GM18868 (cell line): ENCODE data around the gene BCL11A.

ENCODE experiments used
- ATAC-seq: cut with Tn5 transposase; IDR thresholded peaks from one replicate; pipeline ENCODE4 v1.9.1; 2021; ENCODE audit warnings: mild to moderate bottlenecking, moderate library complexity; ENCODE audit not compliant: unreplicated experiment

The BCL11A gene

GRCh38 chr2:60528281-60529020, 25.0 kb downstream of the BCL11A start:
- ATAC-seq, result no peak

DNA sequence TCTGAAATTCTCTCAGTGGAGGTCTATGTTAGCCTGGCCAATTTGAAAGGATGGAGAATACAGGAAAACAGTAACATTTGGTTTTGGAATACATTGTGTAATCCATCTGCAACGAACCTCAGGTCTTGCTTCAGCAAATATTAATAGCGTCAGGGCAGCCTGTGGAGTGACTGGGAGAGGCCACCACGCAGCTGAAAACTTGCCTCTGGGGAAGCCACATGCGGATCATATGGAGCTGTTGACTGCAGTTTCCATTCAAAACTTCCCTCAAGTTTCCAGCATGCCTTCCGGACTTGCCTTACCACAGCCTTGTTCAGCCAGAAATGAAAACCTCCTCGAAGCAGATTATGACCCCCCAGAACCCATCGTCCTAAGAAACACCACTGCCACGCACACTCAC, 25.7 kb downstream of the BCL11A start:
- no peak for ATAC-seq

DNA sequence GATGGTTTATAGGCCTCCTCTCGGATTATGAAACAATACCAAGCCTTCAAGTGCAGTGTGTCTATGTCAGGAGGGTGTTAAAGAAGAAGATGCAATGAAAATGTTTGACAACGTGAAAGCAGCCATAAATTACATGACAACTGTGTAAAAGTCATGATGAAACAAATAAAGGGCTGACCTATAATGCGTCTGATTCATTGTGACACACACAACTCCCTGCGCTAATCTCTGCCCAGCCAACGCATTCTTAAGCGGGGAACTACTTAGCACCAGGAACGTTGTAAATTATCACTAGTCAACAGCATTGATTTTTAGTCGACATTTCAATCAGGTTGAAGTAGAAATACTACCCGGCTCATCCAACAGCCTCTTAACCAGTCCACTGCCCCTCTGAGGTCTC, 26.8 kb downstream of the BCL11A start:
- ATAC-seq, result no peak

DNA sequence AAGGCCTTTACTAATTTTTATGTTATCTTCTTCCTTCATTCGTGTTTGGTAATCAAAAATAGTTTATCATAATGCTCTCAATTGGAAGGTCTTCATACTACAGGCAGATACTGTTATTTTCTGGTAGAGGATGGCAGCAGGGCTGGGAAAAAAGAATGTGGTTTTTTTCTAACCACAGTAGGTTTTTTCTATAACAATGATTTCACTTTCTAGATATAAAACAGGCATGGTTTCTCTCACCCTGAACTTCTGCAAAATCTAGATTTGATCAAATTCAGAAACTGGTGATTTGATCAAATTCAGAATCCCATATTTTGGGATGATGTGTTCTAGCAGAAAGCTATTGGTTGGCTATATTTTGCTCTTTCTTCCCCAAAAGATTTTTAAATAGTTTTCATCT, 27.6 kb downstream of the BCL11A start:
- ATAC-seq, result peak; percentile 47

DNA sequence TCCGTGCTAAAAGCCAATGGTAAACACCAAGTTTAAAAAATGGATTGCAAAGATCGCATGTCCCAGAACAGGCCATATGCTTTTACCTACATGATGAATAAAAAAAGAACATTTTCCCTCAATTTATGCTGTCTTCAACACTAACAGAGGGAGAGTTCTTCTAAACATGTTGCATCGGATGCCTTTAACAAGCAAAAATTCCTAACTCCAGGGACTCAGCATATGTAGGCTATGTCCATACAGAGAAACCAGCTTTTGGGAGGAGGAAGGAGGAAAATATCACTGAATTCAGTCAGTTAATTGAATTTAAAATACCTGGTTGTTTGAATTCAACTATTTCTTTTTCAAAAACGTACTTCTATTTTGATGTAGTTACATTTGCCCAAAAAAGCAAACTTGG, 28.6 kb downstream of the BCL11A start:
- no peak for ATAC-seq

- ATAC-seq, result no peak
Observed at GRCh38 chr2:60523963-60524362, 29.5 kb downstream of the BCL11A start.

- peak; percentile 42 for ATAC-seq
Observed at GRCh38 chr2:60522462-60522861, 31.0 kb downstream of the BCL11A start.

DNA sequence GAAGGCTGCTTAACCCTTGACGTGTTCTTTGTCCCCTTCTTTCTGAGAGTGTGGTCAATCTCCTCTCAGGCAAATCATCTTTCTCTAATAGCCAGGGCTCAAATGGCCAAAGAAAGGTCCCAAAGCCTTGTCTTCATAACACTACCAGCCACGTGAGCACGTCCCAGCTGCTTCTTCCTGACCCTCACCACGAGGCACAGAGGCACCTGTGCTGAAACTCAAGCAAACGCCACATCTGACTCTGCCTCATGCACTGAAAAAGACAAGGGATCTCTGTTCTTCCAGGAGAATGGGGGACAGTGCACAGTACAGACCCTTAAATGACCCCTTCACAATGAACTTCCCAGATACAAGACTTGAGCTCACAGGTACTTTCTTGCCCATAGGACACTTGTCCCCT, 31.8 kb downstream of the BCL11A start:
- ATAC-seq, result no peak

GRCh38 chr2:60520917-60521539, 32.4 kb downstream of the BCL11A start:
- no peak for ATAC-seq

DNA sequence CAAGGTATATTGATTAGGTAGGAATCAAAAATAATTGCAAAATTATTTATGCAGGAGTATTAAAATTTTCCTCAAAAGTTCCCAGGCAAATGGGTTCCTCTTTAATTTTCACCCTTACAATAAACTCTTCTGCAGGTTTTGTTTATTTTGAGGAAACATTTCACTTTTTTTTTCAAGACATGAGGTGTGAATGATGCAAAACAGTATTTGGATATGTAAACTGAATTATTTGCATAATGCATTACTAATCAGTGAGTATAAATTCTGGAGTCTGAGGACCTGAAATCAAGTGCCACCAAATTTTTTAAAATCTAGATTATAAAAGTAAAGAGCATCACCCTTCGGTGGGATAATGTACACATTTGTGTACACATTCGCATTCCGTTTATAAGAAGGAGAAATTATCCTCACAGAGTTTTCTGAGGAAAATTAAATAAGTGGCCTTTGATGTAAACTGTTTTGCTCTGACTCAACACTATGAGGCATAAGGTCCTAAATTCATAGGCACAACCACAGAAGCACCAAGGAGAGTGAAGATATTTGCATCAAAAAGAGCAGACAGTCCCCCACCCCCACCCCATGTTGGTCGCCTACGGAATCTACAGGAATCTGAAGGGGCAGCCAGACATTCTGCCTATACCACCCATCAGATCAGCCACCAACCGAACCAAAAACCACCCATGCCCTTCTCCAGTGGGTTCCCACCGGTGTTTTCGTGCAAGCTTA, 33.1 kb downstream of the BCL11A start:
- ATAC-seq, result no peak

GRCh38 chr2:60519231-60519863, 34.1 kb downstream of the BCL11A start:
- no peak for ATAC-seq

DNA sequence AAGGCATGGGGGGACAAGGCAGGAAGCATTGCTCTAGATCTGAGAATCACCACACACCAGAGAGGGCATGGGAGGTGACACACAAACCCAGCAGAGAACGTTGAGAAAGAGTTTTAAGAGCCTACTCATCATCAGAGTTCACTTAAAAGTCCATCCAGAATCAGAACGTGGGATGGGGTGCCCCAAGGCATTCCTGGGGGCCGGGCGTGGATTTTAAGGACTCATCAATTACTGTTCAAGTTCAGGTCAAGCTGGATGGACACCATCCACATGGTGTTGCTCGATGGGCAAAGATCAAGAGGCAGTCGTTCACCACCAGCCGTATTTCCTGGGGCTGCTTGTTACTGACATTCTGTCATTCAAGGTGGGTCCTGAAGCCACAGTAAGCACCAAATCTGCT, 34.9 kb downstream of the BCL11A start:
- no peak for ATAC-seq

DNA sequence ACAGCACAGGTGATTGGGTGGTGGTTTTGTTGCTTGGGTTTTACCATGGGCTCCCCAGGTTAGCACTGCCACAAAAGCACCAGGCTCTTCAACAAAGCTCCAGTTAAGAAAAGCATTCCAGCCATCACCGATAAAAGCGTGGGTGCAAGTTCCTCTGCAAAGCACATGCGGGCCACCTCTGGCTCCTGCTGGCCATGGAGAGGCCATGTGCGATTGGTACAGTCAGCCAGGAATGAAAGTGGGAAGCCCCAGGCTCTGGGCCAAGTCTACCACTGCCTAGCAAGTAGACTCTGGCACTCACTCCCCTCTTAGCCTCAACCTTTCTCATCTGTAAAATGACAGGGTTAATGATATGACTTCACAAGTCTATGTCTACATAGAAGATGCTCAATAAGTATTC, 36.0 kb downstream of the BCL11A start:
- ATAC-seq, result no peak

- ATAC-seq, result no peak
Observed at GRCh38 chr2:60516826-60517225, 36.6 kb downstream of the BCL11A start.

GRCh38 chr2:60516383-60516811, 37.1 kb downstream of the BCL11A start:
- peak; percentile 3 for ATAC-seq

DNA sequence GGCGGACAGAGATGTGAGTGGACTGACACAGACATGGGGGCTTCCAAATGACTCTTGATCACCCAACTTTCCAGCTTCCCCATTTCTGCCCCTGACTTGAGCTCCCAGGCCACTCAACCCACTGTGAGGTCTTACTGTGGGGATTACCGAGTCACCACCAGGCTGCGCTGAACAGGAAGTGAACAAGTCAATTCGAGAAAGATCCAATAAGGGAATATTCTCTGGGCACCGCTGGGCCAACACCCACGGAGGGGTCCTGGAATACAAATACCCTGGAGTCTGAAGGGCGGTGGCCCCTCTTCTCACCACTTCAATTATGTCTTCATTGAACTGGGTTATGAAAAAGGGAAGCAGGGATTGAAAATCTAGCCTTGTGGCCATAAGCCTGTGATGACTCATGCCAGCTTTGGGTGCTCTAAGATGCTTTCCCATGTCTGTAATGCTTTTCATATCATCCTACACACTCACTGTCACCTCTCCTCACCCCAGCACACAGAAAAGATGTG, 37.7 kb downstream of the BCL11A start:
- peak; percentile 83 for ATAC-seq

- ATAC-seq, result no peak
Observed at GRCh38 chr2:60513996-60514395, 39.5 kb downstream of the BCL11A start.

DNA sequence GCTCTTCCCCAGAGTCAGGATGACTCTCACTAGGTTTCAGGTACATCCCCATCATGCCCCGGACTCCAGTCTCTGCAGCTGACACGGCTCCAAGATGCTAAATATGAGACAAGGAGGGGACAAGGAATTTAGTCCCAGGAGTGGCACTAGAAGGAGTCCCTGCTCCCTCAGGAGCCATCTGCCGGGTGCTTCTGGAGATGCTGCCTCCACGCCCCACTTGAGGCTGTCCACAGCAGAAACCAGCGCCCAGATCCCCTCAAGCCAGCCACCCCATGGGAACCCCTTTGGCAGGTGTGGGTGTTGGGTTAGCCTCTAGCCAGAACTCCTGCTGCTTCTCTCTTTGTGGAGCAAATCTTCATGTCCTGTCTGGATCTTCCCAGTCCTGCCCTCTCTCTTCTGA, 40.3 kb downstream of the BCL11A start:
- no peak for ATAC-seq

DNA sequence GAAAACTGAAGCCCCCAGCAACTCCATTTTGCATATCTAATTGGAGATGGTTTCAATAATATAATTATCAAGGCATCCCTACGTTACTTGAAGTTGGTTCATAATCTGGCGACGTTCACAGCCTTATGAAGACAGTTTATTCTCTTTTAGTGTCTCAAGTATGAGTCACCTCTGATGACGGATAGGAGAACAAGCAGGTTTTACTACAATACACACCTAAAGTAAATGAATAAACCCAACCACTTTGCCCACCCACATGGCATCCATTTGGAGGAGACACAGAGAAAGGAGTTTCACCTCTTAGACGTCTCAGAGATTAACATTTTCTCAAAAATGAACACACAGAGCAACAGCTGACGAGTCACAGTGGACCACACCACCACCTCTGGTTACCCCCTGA, 40.8 kb downstream of the BCL11A start:
- ATAC-seq, result peak; percentile 21

- peak; percentile 23 for ATAC-seq
Observed at GRCh38 chr2:60512062-60512622, 41.3 kb downstream of the BCL11A start.

DNA sequence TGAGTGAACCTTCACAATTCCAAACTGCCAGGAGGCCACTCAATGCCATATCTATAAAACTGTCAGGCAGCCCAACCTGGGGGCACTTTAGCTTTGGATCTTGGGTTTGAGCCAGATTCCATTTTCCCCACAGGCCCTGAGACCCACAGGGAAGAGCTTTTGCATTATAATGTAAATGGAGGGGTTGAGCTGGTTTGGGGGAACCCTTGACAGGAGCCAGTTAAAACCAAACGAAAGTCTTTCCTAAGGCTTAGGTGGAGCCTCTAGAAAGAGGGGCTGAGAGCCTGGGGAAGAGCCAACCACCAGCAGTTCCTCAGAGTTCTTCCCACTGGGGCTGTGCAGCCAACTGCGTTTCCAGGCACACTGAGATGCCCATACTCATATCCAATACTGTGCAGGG, 42.7 kb downstream of the BCL11A start:
- ATAC-seq, result no peak
